Erythroblast (primary cell): Measurements from ENCODE around the gene PLEKHG7.

Experiments
- GATA1 ChIP-seq: IDR thresholded peaks from 2 replicates; pipeline ENCODE4 v1.6.1; 2011; ENCODE audit warnings: low read depth, mild to moderate bottlenecking, control low read depth, low read length, moderate library complexity
- POLR2A ChIP-seq: IDR thresholded peaks from 2 replicates; pipeline ENCODE4 v1.6.1; 2011; ENCODE audit warnings: mild to moderate bottlenecking, low read length

DNA sequence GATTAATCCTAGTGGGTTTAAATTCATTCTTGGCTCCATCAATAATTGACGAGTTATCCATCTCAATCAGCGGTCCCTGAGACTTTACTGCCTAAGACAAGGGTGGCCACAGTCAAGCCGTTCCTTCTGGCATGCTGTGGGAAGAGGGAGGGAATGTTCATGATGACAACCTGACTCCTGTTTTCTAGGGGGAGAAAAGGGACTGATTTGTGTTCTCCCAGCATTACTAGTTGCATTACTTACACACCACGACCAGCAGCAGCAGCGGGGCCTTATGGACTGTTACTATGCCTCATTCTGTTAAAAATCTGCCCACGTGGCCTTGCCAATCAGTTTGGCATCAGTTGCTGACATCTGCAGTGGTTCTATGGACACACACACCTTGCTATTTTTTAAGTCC, 29.9 kb downstream of the PLEKHG7 start:
- TF ChIP-seq POLR2A (no peak), GATA1 (no peak)
